ENCODE measurements around the gene WNT1. TPM values are rescaled to one million over a fixed set of nuclear protein-coding genes. Genes with fewer than 3 reads are reported as not detected.

WNT1 gene
- total RNA-seq, 1 donor from 2014 or later: not detected

DNA sequence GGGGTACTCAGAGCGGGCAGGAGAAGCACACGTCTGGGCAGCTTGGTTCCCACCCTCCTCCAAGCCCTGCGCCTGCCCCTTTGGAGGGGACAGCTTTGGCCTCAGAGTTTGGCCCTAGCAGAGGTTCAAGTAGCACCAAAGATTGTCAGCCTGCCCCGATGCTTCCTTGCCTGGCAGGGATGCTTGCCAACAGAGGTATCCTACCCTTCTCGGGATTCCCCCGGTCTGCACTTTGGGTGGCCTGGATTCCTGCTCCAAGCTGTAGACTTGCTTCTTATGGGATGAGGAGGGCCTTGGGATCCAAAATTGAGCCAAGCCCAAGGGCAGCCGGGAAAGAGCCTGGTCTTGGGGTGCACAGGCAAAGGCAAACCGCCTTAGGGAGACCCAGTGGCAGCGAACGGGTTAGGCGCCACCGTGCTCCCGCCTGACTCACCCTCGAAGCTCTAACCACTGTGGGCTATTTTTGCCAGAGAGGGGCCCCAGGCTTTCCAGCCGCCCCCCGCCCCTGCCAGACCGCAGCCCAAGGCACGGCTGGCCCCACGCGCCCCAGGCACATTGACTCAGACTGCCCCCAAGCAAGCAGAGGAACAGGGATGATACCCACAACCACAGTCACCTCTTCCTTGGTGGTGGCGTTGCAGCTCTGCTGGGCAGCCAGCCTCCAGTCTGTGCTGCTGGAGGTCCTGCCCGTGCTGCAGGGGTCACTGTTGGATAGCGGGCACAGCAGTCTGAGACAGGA, 5.7 kb upstream of the WNT1 start:
- Histone ChIP-seq H3K9me3 (no peaks in the 10 kb centered on the region), H3K27me3 (ENCODE audit: low read depth) (peaks cover 71% of the 10 kb centered on the region), H3K27ac (no peak overlapping the region), H3K4me1 (peaks cover 29% of the 10 kb centered on the region), H3K36me3 (no peaks in the 10 kb centered on the region), H3K4me3 (no peak overlapping the region)
- ATAC-seq (no peak), DNase-seq (no peak)
- TF ChIP-seq, protein P1, sequence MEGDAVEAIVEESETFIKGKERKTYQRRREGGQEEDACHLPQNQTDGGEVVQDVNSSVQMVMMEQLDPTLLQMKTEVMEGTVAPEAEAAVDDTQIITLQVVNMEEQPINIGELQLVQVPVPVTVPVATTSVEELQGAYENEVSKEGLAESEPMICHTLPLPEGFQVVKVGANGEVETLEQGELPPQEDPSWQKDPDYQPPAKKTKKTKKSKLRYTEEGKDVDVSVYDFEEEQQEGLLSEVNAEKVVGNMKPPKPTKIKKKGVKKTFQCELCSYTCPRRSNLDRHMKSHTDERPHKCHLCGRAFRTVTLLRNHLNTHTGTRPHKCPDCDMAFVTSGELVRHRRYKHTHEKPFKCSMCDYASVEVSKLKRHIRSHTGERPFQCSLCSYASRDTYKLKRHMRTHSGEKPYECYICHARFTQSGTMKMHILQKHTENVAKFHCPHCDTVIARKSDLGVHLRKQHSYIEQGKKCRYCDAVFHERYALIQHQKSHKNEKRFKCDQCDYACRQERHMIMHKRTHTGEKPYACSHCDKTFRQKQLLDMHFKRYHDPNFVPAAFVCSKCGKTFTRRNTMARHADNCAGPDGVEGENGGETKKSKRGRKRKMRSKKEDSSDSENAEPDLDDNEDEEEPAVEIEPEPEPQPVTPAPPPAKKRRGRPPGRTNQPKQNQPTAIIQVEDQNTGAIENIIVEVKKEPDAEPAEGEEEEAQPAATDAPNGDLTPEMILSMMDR (IDR thresholded peaks at IDR 0.05): no peak
- intact Hi-C loops (cut with DNase I): no loop called here

GRCh38 chr12:48972952-48973483, 5.1 kb upstream of the WNT1 start:
- intact Hi-C loops (cut with DNase I): no loop called here

DNA sequence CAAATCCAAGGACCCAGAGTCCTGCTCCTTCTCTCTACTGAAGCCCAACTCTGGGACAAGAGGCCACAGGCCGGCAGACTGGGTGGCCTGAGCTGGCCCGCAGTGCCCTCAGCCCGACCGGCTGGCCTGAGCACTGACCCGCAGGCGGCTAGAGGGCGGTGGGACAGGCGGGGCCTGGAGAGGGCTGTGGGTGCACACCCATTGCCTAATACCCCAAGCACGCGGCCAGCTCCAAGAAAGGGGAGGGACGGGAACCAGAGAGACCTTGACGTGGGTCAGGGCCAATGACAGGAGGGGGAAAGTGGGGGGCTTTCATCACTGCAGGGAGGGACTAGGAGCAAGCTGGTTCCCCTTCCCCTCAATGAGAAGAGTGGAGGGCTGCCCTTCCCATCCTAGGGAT, 4.6 kb upstream of the WNT1 start:
- intact Hi-C loops (cut with DNase I): no loop called here
- no peak overlapping the region for H3K4me3 ChIP-seq
- H3K27me3 ChIP-seq (ENCODE audit: low read depth): peaks cover 83% of the 10 kb centered on the region
- ATAC-seq (peak; percentile 45 to 57), DNase-seq (peak; percentile 59)
- no peak overlapping the region for H3K27ac ChIP-seq
- H3K4me1 ChIP-seq: peaks cover 39% of the 10 kb centered on the region
- TF ChIP-seq, protein P1 (IDR thresholded peaks at IDR 0.05): no peak
- no peaks in the 10 kb centered on the region for H3K9me3 ChIP-seq
- H3K36me3 ChIP-seq: no peaks in the 10 kb centered on the region

More at GRCh38 chr12:48972952-48973483, 5.1 kb upstream of the WNT1 start:
- DNase-seq: no peak
- Histone ChIP-seq H3K27ac (no peak overlapping the region), H3K9me3 (no peaks in the 10 kb centered on the region), H3K4me3 (no peak overlapping the region), H3K27me3 (ENCODE audit: low read depth) (peaks cover 78% of the 10 kb centered on the region), H3K4me1 (peaks cover 34% of the 10 kb centered on the region), H3K36me3 (no peaks in the 10 kb centered on the region)
- TF ChIP-seq, protein P1 (IDR thresholded peaks at IDR 0.05): no peak
- no peak for ATAC-seq

DNA sequence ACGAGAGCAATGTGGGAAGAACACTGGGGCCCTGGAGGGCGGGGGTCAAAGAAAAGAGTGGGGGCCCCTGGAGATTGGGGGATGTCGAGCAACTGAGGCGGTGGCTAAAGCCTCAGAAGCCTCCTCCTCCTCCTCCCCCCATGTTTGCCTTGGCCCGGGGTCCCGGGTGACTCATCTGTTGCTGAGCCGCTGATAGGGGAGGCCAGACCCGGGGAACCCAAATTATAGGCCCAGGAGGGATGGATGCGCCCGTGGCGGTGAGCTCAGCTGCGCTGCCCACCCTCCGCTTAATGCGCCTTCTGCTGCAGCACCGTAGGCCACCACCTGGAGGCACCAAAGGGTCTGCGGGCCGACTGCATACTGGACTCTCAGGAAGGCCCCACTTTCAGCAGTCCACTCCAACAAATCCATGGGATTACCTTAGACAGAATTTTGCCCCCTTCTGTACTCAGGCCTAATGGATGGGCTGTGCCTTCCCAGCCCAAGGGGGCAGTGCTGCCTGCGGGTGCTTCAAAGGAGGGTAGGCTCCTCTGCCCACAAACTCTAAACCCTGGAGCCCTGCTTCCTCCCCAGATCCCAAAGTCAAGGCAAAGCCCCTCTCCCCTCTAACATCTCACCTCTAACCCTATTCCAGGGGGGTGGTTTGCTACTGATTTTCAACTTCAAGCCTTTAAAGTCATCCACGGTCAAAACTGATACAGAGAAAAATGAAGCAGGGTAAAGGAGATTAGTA, 4.0 kb upstream of the WNT1 start:
- DNase-seq (peak; percentile 62), ATAC-seq (peak; percentile 48 to 49)
- H3K4me1 ChIP-seq: peaks cover 45% of the 10 kb centered on the region
- intact Hi-C loops (cut with DNase I): no loop called here
- H3K4me3 ChIP-seq: no peak overlapping the region
- no peaks in the 10 kb centered on the region for H3K9me3 ChIP-seq
- H3K27me3 ChIP-seq (ENCODE audit: low read depth): peaks cover 89% of the 10 kb centered on the region
- TF ChIP-seq, protein P1 (IDR thresholded peaks at IDR 0.05): peak; percentile 62
- H3K27ac ChIP-seq: no peak overlapping the region
- no peaks in the 10 kb centered on the region for H3K36me3 ChIP-seq

DNA sequence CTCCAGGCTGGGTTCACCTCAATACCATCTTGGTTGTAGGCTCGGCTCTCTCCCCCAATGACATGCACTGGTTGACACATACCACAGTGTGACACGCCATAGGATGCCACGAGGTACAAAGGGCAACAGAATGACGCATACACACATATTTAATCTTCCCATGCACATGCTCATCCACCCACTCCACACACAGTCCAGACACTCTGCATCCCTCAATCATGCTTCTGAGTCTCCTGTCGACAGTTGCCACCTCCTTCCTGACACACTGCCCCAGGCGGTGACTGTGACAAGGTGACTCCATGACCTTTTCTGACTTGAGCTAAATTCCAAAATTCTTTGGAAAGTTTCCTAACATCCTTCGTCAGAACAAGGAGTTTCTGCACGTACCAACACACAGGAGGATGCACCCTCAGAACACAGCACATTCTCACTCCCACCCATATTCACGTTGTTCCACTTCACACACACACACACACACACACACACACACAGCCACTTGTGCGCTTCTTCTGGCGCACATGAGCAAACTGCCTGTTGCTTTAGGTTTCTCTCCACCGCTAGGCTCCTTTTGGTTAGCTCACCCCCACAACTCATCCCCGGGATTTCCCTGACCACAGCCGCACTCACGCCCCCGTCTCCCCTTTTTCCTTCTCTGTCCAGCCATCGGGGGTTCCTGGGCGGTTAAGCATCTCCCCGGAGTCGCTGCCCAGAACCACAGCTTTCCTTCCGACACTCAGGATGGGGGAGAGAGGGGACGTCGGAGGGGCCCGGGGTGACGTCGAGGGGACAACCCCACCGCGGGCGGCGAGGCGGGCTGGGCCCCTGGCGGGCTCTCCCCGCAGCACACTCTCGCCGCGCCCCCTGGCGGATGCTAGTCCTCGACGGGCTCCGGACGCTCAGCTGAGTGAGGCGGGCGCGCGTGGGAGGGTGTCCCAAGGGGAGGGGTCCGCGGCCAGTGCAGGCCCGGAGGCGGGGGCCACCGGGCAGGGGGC, 536 bp upstream of the WNT1 start:
- peak overlapping the region; percentile 51 for H3K4me3 ChIP-seq
- H3K27ac ChIP-seq: no peak overlapping the region
- ATAC-seq: peak; percentile 77 to 78
- H3K36me3 ChIP-seq: no peaks in the 10 kb centered on the region
- peak; percentile 83 for DNase-seq
- TF ChIP-seq, protein P1 (IDR thresholded peaks at IDR 0.05): peak; percentile 73
- H3K9me3 ChIP-seq: no peaks in the 10 kb centered on the region
- peaks cover 94% of the 10 kb centered on the region for H3K27me3 ChIP-seq (ENCODE audit: low read depth)
- intact Hi-C loops (cut with DNase I): no loop called here
- peaks cover 44% of the 10 kb centered on the region for H3K4me1 ChIP-seq
